Vagina (tissue), 2 donors: Measurements from ENCODE around the gene SDHB.

ENCODE experiments used
- CTCF ChIP-seq, 3 experiments: fragments of 450-650 bp in 2 of 3; fragments of 200-600 bp in 1 of 3; sonication (generic) in 1 of 3; IDR thresholded peaks; one replicate each; pipeline ENCODE4 v1.5.1; 2017 to 2019; ENCODE audit warnings: antibody characterized with exemption in 3 of 3, mild to moderate bottlenecking in 2 of 3, moderate library complexity in 2 of 3
- POLR2A ChIP-seq, 2 donors: fragments of 450-650 bp; IDR thresholded peaks; one replicate each; pipeline ENCODE4 v1.6.1; 2017; ENCODE audit warnings: antibody characterized with exemption in 2 of 2, mild to moderate bottlenecking in 2 of 2, moderate library complexity in 2 of 2

DNA sequence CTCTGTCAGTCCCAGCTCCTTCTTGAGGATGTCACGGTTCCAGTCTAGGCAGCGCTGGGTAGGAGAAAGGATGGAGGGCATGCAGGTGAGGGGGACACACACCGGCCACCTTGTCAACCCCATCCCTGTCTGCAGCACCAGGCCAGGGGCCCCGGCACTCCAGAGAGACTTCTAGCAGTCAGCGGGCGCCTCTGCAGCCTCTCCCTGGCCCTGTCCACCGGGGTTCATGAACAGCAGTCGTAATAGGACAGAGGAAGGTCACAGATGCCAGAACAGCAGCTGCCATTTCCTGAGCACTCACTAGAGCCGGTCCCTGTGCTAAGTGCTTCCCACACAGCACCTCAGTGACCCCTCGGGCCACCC is 16.3 kb upstream of the SDHB start:
- no peak for TF ChIP-seq CTCF (IDR thresholded peaks at IDR 0.05)
- no peak for TF ChIP-seq POLR2A (IDR thresholded peaks at IDR 0.05)
